H1 (cell line): ENCODE measurements around the gene ENAH. TPM values are rescaled to one million over a fixed set of nuclear protein-coding genes. Genes with fewer than 3 reads are reported as not detected.

Experiments used
- CTCF ChIA-PET: fragments of 300-600 bp; sonication (Branson Sonifier 250); formaldehyde crosslinking; loops from one replicate; lab custom pipeline; 2021; ENCODE audit not compliant: partially characterized antibody; lab: Charles Lee
- POLR2A ChIA-PET: fragments of 300-600 bp; sonication (Branson Sonifier 250); formaldehyde crosslinking; loops from one replicate; lab custom pipeline; 2021; ENCODE audit warnings: inconsistent platforms; ENCODE audit not compliant: partially characterized antibody; lab: Charles Lee
- DNase-seq, 2 experiments: peaks; one replicate each; pipeline versions ENCODE4 v3.0.0 to v3.0.0-alpha.2; 2010 to 2022; ENCODE audit warnings: low spot score in 2 of 2, low read depth in 1 of 2, mixed read lengths in 1 of 2
- FAIRE-seq: peaks from 2 replicates; lab custom pipeline; 2011; peaks lifted over from hg19 to GRCh38; lab: Jason Lieb, UNC
- H2AFZ ChIP-seq: 2 replicates; pipeline ENCODE4 v1.8.1; 2012; ENCODE audit warnings: low read length, inconsistent platforms
- H2AK5ac ChIP-seq: 2 replicates; pipeline ENCODE4 v1.6.1; 2013; ENCODE audit warnings: low read depth, low read length
- H2BK120ac ChIP-seq: replicated peaks from 2 replicates; pipeline ENCODE3; 2013; ENCODE audit warnings: low read depth, low read length, inconsistent platforms
- H2BK12ac ChIP-seq: 2 replicates; pipeline ENCODE4 v1.6.1; 2013; ENCODE audit warnings: low read depth, low read length
- H2BK15ac ChIP-seq: 2 replicates; pipeline ENCODE4 v1.6.1; 2013; ENCODE audit warnings: low read length
- H2BK20ac ChIP-seq: 2 replicates; pipeline ENCODE4 v1.6.1; 2013; ENCODE audit warnings: low read length
- H2BK5ac ChIP-seq: 2 replicates; pipeline ENCODE4 v1.6.1; 2013; ENCODE audit warnings: low read depth, low read length
- H3K14ac ChIP-seq: 2 replicates; pipeline ENCODE4 v1.6.1; 2013; ENCODE audit warnings: inconsistent platforms; ENCODE audit not compliant: insufficient read length
- H3K18ac ChIP-seq: 2 replicates; pipeline ENCODE4 v1.6.1; 2013; ENCODE audit warnings: low read length; ENCODE audit errors: extremely low read depth
- H3K23ac ChIP-seq: 2 replicates; pipeline ENCODE4 v1.6.1; 2013; ENCODE audit warnings: inconsistent platforms; ENCODE audit not compliant: insufficient read length
- H3K23me2 ChIP-seq: 2 replicates; pipeline ENCODE4 v1.6.1; 2013; ENCODE audit warnings: low read depth, low read length
- H3K27ac ChIP-seq: 2 replicates; pipeline ENCODE4 v1.6.1; 2011; ENCODE audit warnings: low read depth, low read length, inconsistent platforms
- H3K27me3 ChIP-seq, 4 experiments: replicated peaks in 1 of 4; 1 replicate in 1 of 4; 2 replicates in 3 of 4; pipeline versions ENCODE4 v1.6.1 to v1.8.1; 2011 to 2013; ENCODE audit warnings: low read length in 3 of 4, mild to moderate bottlenecking in 3 of 4, inconsistent platforms in 2 of 4, mixed read lengths in 2 of 4, moderate library complexity in 1 of 4; ENCODE audit not compliant: control insufficient read depth in 3 of 4, insufficient read depth in 3 of 4; ENCODE audit errors: extremely low read depth in 1 of 4
- H3K36me3 ChIP-seq, 4 experiments: 2 replicates each; pipeline versions ENCODE4 v1.6.1 to v1.8.1; 2011 to 2013; ENCODE audit warnings: mild to moderate bottlenecking in 4 of 4, low read length in 3 of 4, moderate library complexity in 2 of 4, control low read depth in 1 of 4, inconsistent platforms in 1 of 4; ENCODE audit not compliant: insufficient read depth in 4 of 4, control insufficient read depth in 2 of 4
- H3K4ac ChIP-seq: replicated peaks from 2 replicates; pipeline ENCODE3; 2013; ENCODE audit warnings: low read length, low read depth, mixed read lengths, inconsistent platforms; ENCODE audit not compliant: insufficient read length
- H3K4me1 ChIP-seq, 4 experiments: replicated peaks in 1 of 4; 1 replicate in 1 of 4; 2 replicates in 3 of 4; pipeline versions ENCODE4 v1.6.1 to v1.8.1; 2011 to 2013; ENCODE audit warnings: low read length in 3 of 4, inconsistent platforms in 2 of 4, mixed read lengths in 1 of 4; ENCODE audit not compliant: insufficient read depth in 4 of 4, control insufficient read depth in 3 of 4
- H3K4me2 ChIP-seq, 2 experiments: 2 replicates each; pipeline versions ENCODE4 v1.6.1 to v1.8.1; 2011 to 2013; ENCODE audit warnings: low read depth in 2 of 2, low read length in 2 of 2, control low read depth in 1 of 2, inconsistent platforms in 1 of 2, mild to moderate bottlenecking in 1 of 2; ENCODE audit not compliant: insufficient read depth in 1 of 2
- H3K4me3 ChIP-seq, 4 experiments: fragments of 200-600, 300-600 bp in 1 of 4; sonication (generic), shearing (Covaris generic), sonication (Bioruptor Twin) in 1 of 4; 2 replicates each; pipeline versions ENCODE4 v1.5.1 to v1.8.1; 2011 to 2016; ENCODE audit warnings: low read length in 4 of 4, low read depth in 3 of 4, control low read depth in 2 of 4, inconsistent platforms in 2 of 4, mild to moderate bottlenecking in 2 of 4, mixed read lengths in 1 of 4, moderate library complexity in 1 of 4; ENCODE audit not compliant: insufficient read depth in 2 of 4; ENCODE audit errors: extremely low read depth in 1 of 4
- H3K56ac ChIP-seq: replicated peaks from 2 replicates; pipeline ENCODE3; 2013; ENCODE audit warnings: low read depth, mild to moderate bottlenecking, mixed read lengths, low read length, inconsistent platforms; ENCODE audit not compliant: insufficient read length
- H3K79me1 ChIP-seq: 2 replicates; pipeline ENCODE4 v1.6.1; 2013; ENCODE audit warnings: low read depth, low read length, control low read depth
- H3K79me2 ChIP-seq, 2 experiments: 2 replicates each; pipeline versions ENCODE4 v1.6.1 to v1.8.1; 2012 to 2013; ENCODE audit warnings: low read length in 2 of 2, mild to moderate bottlenecking in 2 of 2, inconsistent platforms in 1 of 2; ENCODE audit not compliant: insufficient read depth in 2 of 2, control insufficient read depth in 1 of 2
- H3K9ac ChIP-seq, 4 experiments: replicated peaks in 1 of 4; 1 replicate in 1 of 4; 2 replicates in 3 of 4; pipeline versions ENCODE4 v1.6.1 to v1.8.1; 2011 to 2013; ENCODE audit warnings: low read depth in 3 of 4, low read length in 3 of 4, control low read depth in 2 of 4, mild to moderate bottlenecking in 2 of 4, moderate library complexity in 2 of 4, inconsistent platforms in 1 of 4; ENCODE audit errors: extremely low read depth in 1 of 4
- H3K9me3 ChIP-seq, 2 experiments: 2 replicates each; pipeline versions ENCODE4 v1.6.1 to v1.8.1; 2012 to 2013; ENCODE audit warnings: mild to moderate bottlenecking in 2 of 2, moderate library complexity in 2 of 2, control low read depth in 1 of 2, inconsistent platforms in 1 of 2, low read depth in 1 of 2, low read length in 1 of 2, mixed read lengths in 1 of 2; ENCODE audit not compliant: insufficient read depth in 2 of 2
- H4K20me1 ChIP-seq, 2 experiments: replicated peaks in 1 of 2; 2 replicates each; pipeline versions ENCODE3 to v1.8.1; 2011 to 2013; ENCODE audit warnings: inconsistent platforms in 2 of 2, low read length in 2 of 2, mild to moderate bottlenecking in 1 of 2; ENCODE audit not compliant: insufficient read depth in 2 of 2, control insufficient read depth in 1 of 2
- H4K5ac ChIP-seq: 2 replicates; pipeline ENCODE4 v1.6.1; 2013; ENCODE audit warnings: low read length, low read depth, mixed read lengths, inconsistent platforms; ENCODE audit not compliant: insufficient read length
- H4K8ac ChIP-seq: 2 replicates; pipeline ENCODE4 v1.8.0; 2013; ENCODE audit warnings: mild to moderate bottlenecking, moderate library complexity, low read length, inconsistent platforms; ENCODE audit not compliant: insufficient read depth; ENCODE audit errors: extremely low read depth
- H4K91ac ChIP-seq: replicated peaks from 2 replicates; pipeline ENCODE3; 2013; ENCODE audit warnings: low read length, mixed read lengths, inconsistent platforms; ENCODE audit not compliant: insufficient read length
- BACH1 ChIP-seq: IDR thresholded peaks from 2 replicates; pipeline ENCODE4 v1.6.1; 2012; ENCODE audit warnings: low read length, improper control_type of control experiment
- BCL11A ChIP-seq, 2 experiments: IDR thresholded peaks; one replicate each; pipeline ENCODE4 v1.6.1; 2011; ENCODE audit warnings: low read depth in 2 of 2, low read length in 2 of 2, mild to moderate bottlenecking in 2 of 2
- CBX5 ChIP-seq: fragments of 300-800, 300-1000 bp; sonication (generic); IDR thresholded peaks from 2 replicates; pipeline ENCODE4 v1.7.1; 2016; ENCODE audit warnings: antibody characterized with exemption, low read length, low read depth
- HDAC2 ChIP-seq, 2 experiments: fragments of 300-600 bp in 1 of 2; sonication (generic) in 1 of 2; IDR thresholded peaks; 2 replicates each; pipeline ENCODE4 v1.6.1; 2011 to 2012; ENCODE audit warnings: low read depth in 2 of 2, low read length in 2 of 2, mild to moderate bottlenecking in 2 of 2, moderate library complexity in 2 of 2, borderline replicate concordance in 1 of 2, inconsistent platforms in 1 of 2
- KDM4A ChIP-seq: IDR thresholded peaks from one replicate; pipeline ENCODE4 v1.7.1; 2012; ENCODE audit warnings: low read depth, mild to moderate bottlenecking, moderate library complexity, low read length, inconsistent platforms; ENCODE audit not compliant: severe bottlenecking
- MAFK ChIP-seq: IDR thresholded peaks from 2 replicates; pipeline ENCODE4 v1.6.1; 2012; ENCODE audit warnings: low read depth, mild to moderate bottlenecking, improper control_type of control experiment, low read length
- POLR2A ChIP-seq, 2 experiments: IDR thresholded peaks; 1 replicate in 1 of 2; 2 replicates in 1 of 2; pipeline ENCODE4 v1.6.1; 2011; ENCODE audit warnings: low read depth in 2 of 2, low read length in 2 of 2, mild to moderate bottlenecking in 2 of 2; ENCODE audit errors: control extremely low read depth in 1 of 2
- POU5F1 ChIP-seq: IDR thresholded peaks from 2 replicates; pipeline ENCODE4 v1.6.1; 2011; ENCODE audit warnings: low read depth, mild to moderate bottlenecking, low read length, moderate library complexity
- RAD21 ChIP-seq, 2 experiments: IDR thresholded peaks in 1 of 2; conservative IDR thresholded peaks in 1 of 2; 2 replicates each; pipeline ENCODE4 v1.6.1; 2011; ENCODE audit warnings: low read depth in 2 of 2, low read length in 2 of 2, improper control_type of control experiment in 1 of 2, inconsistent platforms in 1 of 2, mild to moderate bottlenecking in 1 of 2, moderate library complexity in 1 of 2
- TAF1 ChIP-seq: IDR thresholded peaks from 2 replicates; pipeline ENCODE4 v1.6.1; 2011; ENCODE audit warnings: mild to moderate bottlenecking, low read depth, low read length
- TBP ChIP-seq: IDR thresholded peaks from 2 replicates; pipeline ENCODE4 v1.6.1; 2011; ENCODE audit warnings: low read depth, low read length, improper control_type of control experiment
- ZNF274 ChIP-seq: IDR thresholded peaks from 2 replicates; pipeline ENCODE4 v1.7.0; 2012; ENCODE audit warnings: low read length, borderline replicate concordance; ENCODE audit errors: extremely low read depth
- WGBS, 2 experiments: shearing (Covaris generic) in 1 of 2; methylation state at CpG; one replicate each; pipeline versions ENCODE4 v1.1.6 to v1.1.7; 2013 to 2015; ENCODE audit warnings: low lambda C conversion rate in 2 of 2, mixed read lengths in 2 of 2, inconsistent platforms in 1 of 2, low coverage in 1 of 2, missing lambda C conversion rate in 1 of 2; ENCODE audit not compliant: insufficient replicate concordance in 2 of 2, insufficient coverage in 1 of 2, insufficient read length in 1 of 2; ENCODE audit errors: extremely low coverage in 1 of 2, missing lambda C conversion rate in 1 of 2; 5-methylcytosine and 5-hydroxymethylcytosine counted together
- polyA plus RNA-seq, 7 experiments: library from polyadenylated mRNA; depleted of rRNA in 3 of 7; stranded (reverse) in 5 of 7; unstranded in 2 of 7; fragments of >200 nt in 5 of 7; fragments of 200-250 nt in 2 of 7; gene quantifications; 1 replicate in 5 of 7; 2 replicates in 1 of 7; 4 replicates in 1 of 7; pipeline versions ENCODE4 v1.2.1 to v1.2.3, GENCODE V29; 2011 to 2013; ENCODE audit warnings: missing spikeins in 2 of 7, mixed read lengths in 2 of 7
- total RNA-seq: library from RNA; stranded (reverse); fragmentation: NEBNext Ultra II Directional; extraction: Animal tissue kit (Norgen Biotek cat#: 25700); gene quantifications from 2 replicates; pipeline ENCODE4 v1.2.1, GENCODE V29; 2021

The ENAH gene
- total and polyA plus RNA-seq, 2 of the 8 experiments (the other 6 are each of a cell fraction or from before 2014, with no cell fraction given): 39.1 to 335 TPM

DNA sequence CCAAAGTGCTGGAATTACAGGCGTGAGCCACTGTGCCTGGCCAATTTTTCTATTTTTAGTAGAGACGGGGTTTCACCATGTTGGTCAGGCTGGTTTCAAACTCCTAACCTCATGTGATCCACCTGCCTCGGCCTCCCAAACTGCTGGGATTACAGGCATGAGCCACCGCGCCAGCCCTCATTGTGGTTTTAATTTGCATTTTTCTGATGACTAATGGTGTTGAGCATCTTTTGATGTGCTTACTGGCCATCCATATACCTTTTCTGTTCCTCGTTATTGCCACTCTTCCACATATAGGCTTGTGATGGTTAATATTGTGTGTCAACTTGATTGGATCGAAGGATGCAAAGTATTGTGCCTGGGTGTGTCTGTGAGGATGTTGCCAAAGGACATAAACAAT, 17.4 kb upstream of the ENAH start:
- CTCF ChIA-PET: interaction anchor here (1.4 to 1.6 kb wide), 2 partner anchors 28 to 196 kb away, joined by 3 to 5 read pairs; no protein-coding TSS in a partner anchor
- no peaks in the 10 kb centered on the region for H3K27me3 ChIP-seq
- TF ChIP-seq ZNF274: no peak
- TF ChIP-seq RAD21 (IDR thresholded peaks at IDR 0.05 in 1 of 2, conservative IDR thresholded peaks at IDR 0.05 in 1 of 2; ENCODE audit: low read depth in 2 of 2, low read length in 2 of 2): no peak
- no peak for TF ChIP-seq KDM4A
- TF ChIP-seq HDAC2 (IDR thresholded peaks at IDR 0.05; ENCODE audit: borderline replicate concordance in 1 of 2, low read depth in 2 of 2, low read length in 2 of 2): no peak
- TF ChIP-seq POU5F1: no peak
- TF ChIP-seq POLR2A (IDR thresholded peaks at IDR 0.05; ENCODE audit: control extremely low read depth in 1 of 2, low read depth in 2 of 2, low read length in 2 of 2): no peak
- no peak for TF ChIP-seq BCL11A (IDR thresholded peaks at IDR 0.05; ENCODE audit: low read depth in 2 of 2, low read length in 2 of 2)
- TF ChIP-seq BACH1: no peak
- no peak for TF ChIP-seq CBX5
- TF ChIP-seq MAFK: no peak
- no peak for TF ChIP-seq TBP
- TF ChIP-seq TAF1: no peak
- H3K4ac ChIP-seq: no peak overlapping the region
- no peak overlapping the region for H3K56ac ChIP-seq
- no peak overlapping the region for H3K27ac ChIP-seq
- H3K36me3 ChIP-seq: no peaks in the 10 kb centered on the region
- no peak overlapping the region for H2BK12ac ChIP-seq
- H3K9me3 ChIP-seq: no peaks in the 10 kb centered on the region
- no peaks in the 10 kb centered on the region for H3K4me1 ChIP-seq
- no peaks in the 10 kb centered on the region for H3K23me2 ChIP-seq
- no peaks in the 10 kb centered on the region for H4K20me1 ChIP-seq
- no peaks in the 10 kb centered on the region for H3K79me2 ChIP-seq
- H3K79me1 ChIP-seq: no peaks in the 10 kb centered on the region
- H2BK5ac ChIP-seq: no peak overlapping the region
- H2BK20ac ChIP-seq: no peak overlapping the region
- H2AK5ac ChIP-seq: no peak overlapping the region
- no peak overlapping the region for H4K5ac ChIP-seq
- WGBS, 2 experiments: 91% methylated on average over 7 of the region's 7 CpGs; no CpG with 5 or more reads in 1 of the 2 experiments
- H4K91ac ChIP-seq: no peak overlapping the region
- H3K18ac ChIP-seq: no peak overlapping the region
- POLR2A ChIA-PET: no interaction called here
- no peak overlapping the region for H2BK120ac ChIP-seq
- no peak overlapping the region for H3K4me3 ChIP-seq
- no peak overlapping the region for H4K8ac ChIP-seq
- FAIRE-seq (no peak), DNase-seq (no peak)
- H2BK15ac ChIP-seq: no peak overlapping the region
- no peak overlapping the region for H3K9ac ChIP-seq
- no peak overlapping the region for H3K23ac ChIP-seq
- H3K14ac ChIP-seq: no peak overlapping the region
- no peak overlapping the region for H3K4me2 ChIP-seq
- H2AFZ ChIP-seq: no peak overlapping the region
